Keratinocyte (primary cell): ENCODE measurements around the gene CDC40. TPM values are rescaled to one million over a fixed set of nuclear protein-coding genes. Genes with fewer than 3 reads are reported as not detected.
"Not testable (repeated sequence)": the region's sequence is repeated elsewhere in the genome, so short reads cannot be mapped to it uniquely, and the experiment has no call there.

Experiments used
- DNase-seq: peaks from one replicate; pipeline ENCODE4 v3.0.0-alpha.2; 2011; ENCODE audit warnings: low read depth, missing footprints, low spot score
- FAIRE-seq: peaks from 2 replicates; lab custom pipeline; 2011; peaks lifted over from hg19 to GRCh38; lab: Jason Lieb, UNC
- H2AFZ ChIP-seq: 2 replicates; pipeline ENCODE4 v1.6.0; 2012; ENCODE audit warnings: low read length, control low read depth, inconsistent platforms; ENCODE audit not compliant: control insufficient read depth
- H3K27ac ChIP-seq: 2 replicates; pipeline ENCODE4 v1.5.1; 2011; ENCODE audit warnings: low read length; ENCODE audit not compliant: control insufficient read depth, insufficient read depth
- H3K27me3 ChIP-seq: 3 replicates; pipeline ENCODE4 v1.6.0; 2011; ENCODE audit warnings: low read length; ENCODE audit not compliant: control insufficient read depth, insufficient read depth; ENCODE audit errors: extremely low read depth
- H3K36me3 ChIP-seq, 2 experiments: 2 replicates in 1 of 2; 3 replicates in 1 of 2; pipeline ENCODE4 v1.5.1; 2011; ENCODE audit warnings: low read length in 2 of 2, mild to moderate bottlenecking in 1 of 2; ENCODE audit not compliant: control insufficient read depth in 2 of 2, insufficient read depth in 2 of 2; ENCODE audit errors: extremely low read depth in 1 of 2
- H3K4me1 ChIP-seq: 3 replicates; pipeline ENCODE4 v1.5.1; 2011; ENCODE audit warnings: low read length; ENCODE audit not compliant: control insufficient read depth, insufficient read depth; ENCODE audit errors: extremely low read depth
- H3K4me2 ChIP-seq: 3 replicates; pipeline ENCODE4 v1.6.0; 2011; ENCODE audit warnings: low read depth, low read length; ENCODE audit not compliant: control insufficient read depth, insufficient read depth; ENCODE audit errors: extremely low read depth
- H3K4me3 ChIP-seq, 3 experiments: fragments of 200-600 bp in 1 of 3; sonication (generic) in 1 of 3; 2 replicates in 2 of 3; 3 replicates in 1 of 3; pipeline ENCODE4 v1.5.1; 2011 to 2016; ENCODE audit warnings: low read length in 3 of 3, mild to moderate bottlenecking in 3 of 3, control low read depth in 2 of 3, inconsistent platforms in 1 of 3, low read depth in 1 of 3, mixed read lengths in 1 of 3, mixed run types in 1 of 3, moderate library complexity in 1 of 3; ENCODE audit not compliant: control insufficient read depth in 2 of 3, insufficient read depth in 2 of 3; ENCODE audit errors: extremely low read depth in 1 of 3
- H3K79me2 ChIP-seq: 2 replicates; pipeline ENCODE4 v1.6.0; 2012; ENCODE audit warnings: low read length; ENCODE audit not compliant: control insufficient read depth, insufficient read depth
- H3K9ac ChIP-seq: 3 replicates; pipeline ENCODE4 v1.6.0; 2011; ENCODE audit warnings: low read length; ENCODE audit not compliant: control insufficient read depth, insufficient read depth; ENCODE audit errors: extremely low read depth
- H3K9me1 ChIP-seq: 3 replicates; pipeline ENCODE4 v1.6.0; 2011; ENCODE audit warnings: low read length; ENCODE audit not compliant: control insufficient read depth, insufficient read depth; ENCODE audit errors: extremely low read depth
- H3K9me3 ChIP-seq: 2 replicates; pipeline ENCODE4 v1.5.1; 2012; ENCODE audit warnings: low read depth, low read length; ENCODE audit not compliant: control insufficient read depth
- H4K20me1 ChIP-seq: 3 replicates; pipeline ENCODE4 v1.6.0; 2011; ENCODE audit warnings: low read length; ENCODE audit not compliant: control insufficient read depth, insufficient read depth; ENCODE audit errors: extremely low read depth
- EZH2 ChIP-seq: IDR thresholded peaks from one replicate; pipeline ENCODE4 v1.6.1; 2012; ENCODE audit warnings: inconsistent platforms, mild to moderate bottlenecking, low read length, moderate library complexity
- dilution Hi-C: fragments of 300-500 bp; cut with MboI; formaldehyde crosslinking; loops from one replicate; pipeline ENCODE4 v1.7.0; 2020; ENCODE audit warnings: low sequenced_read_pairs; ENCODE audit not compliant: extremely low pct_ligation_motif_present
- polyA plus RNA-seq, 5 experiments: library from polyadenylated mRNA; depleted of rRNA in 3 of 5; stranded (reverse) in 3 of 5; stranded (forward) in 1 of 5; unstranded in 1 of 5; fragments of >200 nt; gene quantifications; 1 replicate in 1 of 5; 2 replicates in 3 of 5; 3 replicates in 1 of 5; pipeline versions ENCODE4 v1.2.1 to v1.2.3, GENCODE V29; 2011 to 2012; ENCODE audit warnings: missing spikeins in 2 of 5, low read depth in 1 of 5, low replicate concordance in 1 of 5
- TF ChIP-seq, protein P1 (sequence below), 3 experiments: IDR thresholded peaks in 1 of 3; conservative IDR thresholded peaks in 1 of 3; optimal IDR thresholded peaks in 1 of 3; 2 replicates in 2 of 3; 3 replicates in 1 of 3; pipeline versions ENCODE3 to v1.5.1; 2011; ENCODE audit warnings: low read length in 3 of 3, mild to moderate bottlenecking in 3 of 3, moderate library complexity in 2 of 3, control low read depth in 1 of 3, inconsistent platforms in 1 of 3; ENCODE audit not compliant: insufficient read depth in 2 of 3; ENCODE audit errors: extremely low read depth in 1 of 3

CDC40 gene
- polyA plus RNA-seq, 1 donor (not counting 4 experiments of a cell fraction or from before 2014, with no cell fraction given): 15.8 TPM

DNA sequence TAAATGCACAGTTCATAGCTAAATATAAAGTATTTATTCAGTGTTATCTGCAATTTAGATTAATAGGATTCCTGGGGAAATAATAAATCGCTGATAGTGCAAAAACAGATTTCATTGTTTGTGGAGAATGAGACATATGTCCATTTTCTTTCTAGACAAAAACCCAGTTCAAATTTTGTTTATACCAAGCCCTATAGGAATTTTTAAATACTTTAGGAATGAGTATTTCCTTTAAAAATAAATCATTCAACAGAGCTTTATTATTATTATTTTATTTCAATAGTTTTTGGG is 91.5 kb downstream of the CDC40 start:
- H3K27me3 ChIP-seq: no peaks in the 10 kb centered on the region
- no peaks in the 10 kb centered on the region for H3K4me1 ChIP-seq
- H4K20me1 ChIP-seq: no peaks in the 10 kb centered on the region
- no peak overlapping the region for H3K27ac ChIP-seq
- H3K9me3 ChIP-seq: no peaks in the 10 kb centered on the region
- H3K4me3 ChIP-seq: no peak overlapping the region
- H3K36me3 ChIP-seq: no peaks in the 10 kb centered on the region
- H3K9ac ChIP-seq: no peak overlapping the region
- FAIRE-seq (no peak), DNase-seq (no peak)
- no peak overlapping the region for H2AFZ ChIP-seq
- H3K4me2 ChIP-seq: no peak overlapping the region
- no peaks in the 10 kb centered on the region for H3K79me2 ChIP-seq
- dilution Hi-C loops: no loop called here
- H3K9me1 ChIP-seq: no peaks in the 10 kb centered on the region
- no peak for TF ChIP-seq EZH2
- TF ChIP-seq, protein P1, sequence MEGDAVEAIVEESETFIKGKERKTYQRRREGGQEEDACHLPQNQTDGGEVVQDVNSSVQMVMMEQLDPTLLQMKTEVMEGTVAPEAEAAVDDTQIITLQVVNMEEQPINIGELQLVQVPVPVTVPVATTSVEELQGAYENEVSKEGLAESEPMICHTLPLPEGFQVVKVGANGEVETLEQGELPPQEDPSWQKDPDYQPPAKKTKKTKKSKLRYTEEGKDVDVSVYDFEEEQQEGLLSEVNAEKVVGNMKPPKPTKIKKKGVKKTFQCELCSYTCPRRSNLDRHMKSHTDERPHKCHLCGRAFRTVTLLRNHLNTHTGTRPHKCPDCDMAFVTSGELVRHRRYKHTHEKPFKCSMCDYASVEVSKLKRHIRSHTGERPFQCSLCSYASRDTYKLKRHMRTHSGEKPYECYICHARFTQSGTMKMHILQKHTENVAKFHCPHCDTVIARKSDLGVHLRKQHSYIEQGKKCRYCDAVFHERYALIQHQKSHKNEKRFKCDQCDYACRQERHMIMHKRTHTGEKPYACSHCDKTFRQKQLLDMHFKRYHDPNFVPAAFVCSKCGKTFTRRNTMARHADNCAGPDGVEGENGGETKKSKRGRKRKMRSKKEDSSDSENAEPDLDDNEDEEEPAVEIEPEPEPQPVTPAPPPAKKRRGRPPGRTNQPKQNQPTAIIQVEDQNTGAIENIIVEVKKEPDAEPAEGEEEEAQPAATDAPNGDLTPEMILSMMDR (optimal IDR thresholded peaks at IDR 0.05 in 1 of 3, IDR thresholded peaks at IDR 0.05 in 1 of 3, conservative IDR thresholded peaks at IDR 0.05 in 1 of 3; ENCODE audit: extremely low read depth in 1 of 3, insufficient read depth in 2 of 3, low read length in 3 of 3): no peak

DNA sequence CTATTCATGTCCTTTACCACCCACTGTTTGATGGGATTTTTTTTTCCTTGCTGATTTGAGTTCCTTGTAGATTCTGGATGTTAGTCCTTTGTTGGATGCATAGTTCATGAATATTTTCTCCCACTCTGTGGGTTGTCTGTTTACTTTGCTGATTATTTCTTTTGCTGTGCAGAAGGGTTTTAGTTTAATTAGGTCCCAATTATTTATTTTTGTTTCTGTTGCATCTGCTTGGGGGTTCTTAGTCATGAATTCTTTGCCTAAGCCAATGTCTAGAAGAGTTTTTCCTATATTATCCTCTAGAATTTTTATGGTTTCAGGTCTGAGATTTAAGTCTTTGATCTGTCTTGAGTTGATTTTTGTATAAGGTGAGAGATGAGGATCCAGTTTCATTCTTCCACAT is 92.6 kb downstream of the CDC40 start:
- H3K9me3 ChIP-seq, H4K20me1 ChIP-seq, FAIRE-seq: not testable (repeated sequence)

DNA sequence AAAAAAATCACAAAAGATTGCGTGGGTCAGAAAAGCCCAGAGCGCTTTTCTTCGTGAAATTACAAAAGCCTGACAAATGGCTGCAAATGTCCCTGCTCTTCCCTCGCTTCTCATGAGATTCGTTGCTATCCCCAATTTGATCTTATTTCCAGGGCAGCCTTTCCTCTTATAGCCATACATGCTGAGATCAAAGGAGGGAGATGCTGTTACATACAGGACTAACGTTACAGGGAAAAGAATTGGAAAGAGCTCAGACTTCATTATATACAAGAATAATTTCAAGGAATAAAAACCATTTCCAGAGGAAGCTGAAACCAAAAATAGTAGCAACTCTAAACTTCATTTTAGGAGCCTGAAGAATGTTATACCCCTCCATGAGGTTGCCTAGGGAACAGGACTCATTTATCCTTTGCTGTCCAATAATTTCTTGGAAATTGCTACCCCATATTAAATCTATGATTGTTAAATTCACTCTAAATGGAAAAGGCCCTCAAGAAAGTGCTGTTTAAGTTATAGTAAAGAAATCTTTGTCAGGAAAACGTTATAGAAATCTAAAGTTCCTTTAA is 97.0 kb downstream of the CDC40 start:
- no peak overlapping the region for H3K9ac ChIP-seq
- FAIRE-seq: no peak
- dilution Hi-C loops: no loop called here
- no peaks in the 10 kb centered on the region for H4K20me1 ChIP-seq
- H3K36me3 ChIP-seq: no peaks in the 10 kb centered on the region
- no peak overlapping the region for H3K4me2 ChIP-seq
- no peaks in the 10 kb centered on the region for H3K79me2 ChIP-seq
- H3K27ac ChIP-seq: no peak overlapping the region
- H3K9me1 ChIP-seq: no peaks in the 10 kb centered on the region
- H3K9me3 ChIP-seq: peaks cover 2% of the 10 kb centered on the region
- H3K27me3 ChIP-seq: no peaks in the 10 kb centered on the region
- no peak overlapping the region for H3K4me3 ChIP-seq
- TF ChIP-seq EZH2: no peak
- TF ChIP-seq, protein P1 (optimal IDR thresholded peaks at IDR 0.05 in 1 of 3, IDR thresholded peaks at IDR 0.05 in 1 of 3, conservative IDR thresholded peaks at IDR 0.05 in 1 of 3; ENCODE audit: extremely low read depth in 1 of 3, insufficient read depth in 2 of 3, low read length in 3 of 3): no peak
- no peaks in the 10 kb centered on the region for H3K4me1 ChIP-seq
- no peak for DNase-seq
- no peak overlapping the region for H2AFZ ChIP-seq

More for the DNA sequence above, 92.6 kb downstream of the CDC40 start:
- H3K36me3 ChIP-seq, H3K4me2 ChIP-seq, H3K27ac ChIP-seq, H3K27me3 ChIP-seq, H2AFZ ChIP-seq, DNase-seq, H3K79me2 ChIP-seq, dilution Hi-C loops, H3K4me1 ChIP-seq, H3K9ac ChIP-seq, H3K9me1 ChIP-seq, H3K4me3 ChIP-seq: not testable (repeated sequence)
